LHCN-M2 (cell line): ENCODE measurements around the gene CDKN2B. TPM values are rescaled to one million over a fixed set of nuclear protein-coding genes. Genes with fewer than 3 reads are reported as not detected.
A peak's percentile ranks its signal among the peaks of the same experiment; 100 is the strongest.
"Not testable (repeated sequence)": the region's sequence is repeated elsewhere in the genome, so short reads cannot be mapped to it uniquely, and the experiment has no call there.

Experiments
- DNase-seq: peaks from one replicate; pipeline ENCODE4 v3.0.0-alpha.2; 2012; ENCODE audit warnings: low read depth
- polyA plus RNA-seq: library from polyadenylated mRNA; unstranded; fragments of >200 nt; gene quantifications from one replicate; pipeline ENCODE4 v1.2.1, GENCODE V29; 2012; ENCODE audit warnings: missing spikeins
- total RNA-seq: library from RNA; depleted of rRNA; stranded (reverse); fragments of >200 nt; gene quantifications from 2 replicates; pipeline ENCODE4 v1.2.3, GENCODE V29; 2014; rRNA removed

Gene CDKN2B
- 8.8 and 14.2 TPM in 2 replicates for total RNA-seq
- 7.7 TPM for polyA plus RNA-seq

GRCh38 chr9:22008717-22009505 is at the start of gene CDKN2B:
Gene CDKN2B (minus strand): TSS chr9:22009305. CDS start chr9:22008953, 352 bp downstream.
- DNase-seq, result peak; percentile 97

- not testable (repeated sequence) for DNase-seq
These were observed 48.9 kb upstream of the CDKN2B start for GRCh38 chr9:22057972-22058371.

GRCh38 chr9:22056402-22056801 is 47.3 kb upstream of the CDKN2B start:
- no peak for DNase-seq

GRCh38 chr9:22055090-22055489 is 46.0 kb upstream of the CDKN2B start:
- DNase-seq, result no peak

GRCh38 chr9:22054529-22054928 is 45.4 kb upstream of the CDKN2B start:
- DNase-seq, result no peak

- no peak for DNase-seq
These were observed 45.0 kb upstream of the CDKN2B start for GRCh38 chr9:22054076-22054475.

- DNase-seq, result peak; percentile 41
These were observed 44.1 kb upstream of the CDKN2B start for GRCh38 chr9:22053178-22053577.

GRCh38 chr9:22052376-22052945 is 43.4 kb upstream of the CDKN2B start:
- DNase-seq, result peak; percentile 99

GRCh38 chr9:22050924-22051323 is 41.8 kb upstream of the CDKN2B start:
- no peak for DNase-seq

GRCh38 chr9:22049411-22049810 is 40.3 kb upstream of the CDKN2B start:
- peak; percentile 30 for DNase-seq

GRCh38 chr9:22047596-22047995 is 38.5 kb upstream of the CDKN2B start:
- no peak for DNase-seq

GRCh38 chr9:22046243-22046885 is 37.3 kb upstream of the CDKN2B start:
- DNase-seq, result no peak

- no peak for DNase-seq
These were observed 36.3 kb upstream of the CDKN2B start for GRCh38 chr9:22045423-22045822.

GRCh38 chr9:22044583-22044982 is 35.5 kb upstream of the CDKN2B start:
- peak; percentile 81 for DNase-seq

- DNase-seq, result no peak
These were observed 34.8 kb upstream of the CDKN2B start for GRCh38 chr9:22043928-22044327.

GRCh38 chr9:22041775-22042174 is 32.7 kb upstream of the CDKN2B start:
- DNase-seq, result peak; percentile 42

- no peak for DNase-seq
These were observed 32.2 kb upstream of the CDKN2B start for GRCh38 chr9:22041344-22041743.

GRCh38 chr9:22040760-22041159 is 31.7 kb upstream of the CDKN2B start:
- peak; percentile 85 for DNase-seq

GRCh38 chr9:22039258-22039657 is 30.2 kb upstream of the CDKN2B start:
- DNase-seq, result no peak

- peak; percentile 62 for DNase-seq
These were observed 29.0 kb upstream of the CDKN2B start for GRCh38 chr9:22037954-22038690.

- peak; percentile 42 for DNase-seq
These were observed 27.9 kb upstream of the CDKN2B start for GRCh38 chr9:22036866-22037626.
